Measurements from ENCODE around the gene CHCHD6.

CHCHD6 gene

DNA sequence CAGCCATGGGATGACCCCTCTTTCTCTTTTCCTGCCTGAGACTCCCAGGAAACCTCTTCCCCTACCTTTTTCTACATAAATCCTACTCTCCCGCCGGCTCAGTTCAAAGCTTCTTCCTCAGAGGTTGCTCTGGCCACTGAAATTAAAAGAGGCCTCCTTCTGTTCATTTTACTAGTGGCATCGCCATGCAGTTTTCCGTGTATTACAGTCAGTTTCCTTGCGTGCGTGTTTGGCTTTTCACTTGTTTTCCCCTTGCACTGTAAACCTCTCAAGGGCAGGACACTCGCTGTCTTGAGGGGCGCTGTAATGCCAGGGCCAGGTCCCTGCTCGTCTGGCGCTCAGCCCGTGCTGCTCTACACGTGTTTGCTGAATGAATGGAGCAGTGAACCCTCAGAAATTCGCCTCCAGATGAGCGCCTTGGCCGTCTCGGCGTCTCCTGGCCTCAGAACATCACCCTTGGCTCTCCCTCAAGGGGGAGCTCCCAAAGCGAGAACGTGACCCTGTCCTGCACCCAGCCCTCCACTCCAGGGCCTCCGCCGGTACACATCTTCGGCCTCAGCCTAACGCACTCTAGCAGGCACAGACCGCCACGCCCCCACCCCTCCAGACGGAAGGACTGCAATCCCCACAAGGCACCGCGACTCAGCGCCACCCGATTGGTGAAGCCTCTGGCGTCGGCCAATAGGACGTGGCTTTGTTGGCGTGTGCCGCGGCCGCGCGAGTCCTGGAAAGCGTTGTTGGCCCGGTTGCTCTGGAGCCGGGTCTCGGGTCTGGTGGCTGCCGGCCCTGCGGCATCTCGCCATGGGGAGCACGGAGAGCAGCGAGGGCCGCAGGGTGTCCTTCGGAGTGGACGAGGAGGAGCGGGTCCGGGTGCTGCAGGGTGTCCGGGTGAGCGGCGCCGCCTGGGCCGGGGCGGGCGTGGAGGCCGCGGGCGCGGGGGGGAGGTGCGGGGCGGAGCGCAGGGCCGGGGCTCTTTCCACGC, at the start of gene CHCHD6:
TSS of gene CHCHD6 (plus strand) at position 729 of the 982 bp plus-strand sequence. CDS start at position 802, 73 bp downstream.
- peak; percentile 92 to 94 for DNase-seq (ENCODE audit: low read depth in 1 of 2, low spot score in 1 of 2)

- DNase-seq (ENCODE audit: low read depth in 1 of 2, low spot score in 1 of 2) = peak; percentile 45 to 55
These were observed 49.3 kb upstream of the CHCHD6 start, which contains the start of gene TXNRD3 for GRCh38 chr3:126654571-126655383. TSS of gene TXNRD3 (minus strand) at chr3:126655124.

DNA sequence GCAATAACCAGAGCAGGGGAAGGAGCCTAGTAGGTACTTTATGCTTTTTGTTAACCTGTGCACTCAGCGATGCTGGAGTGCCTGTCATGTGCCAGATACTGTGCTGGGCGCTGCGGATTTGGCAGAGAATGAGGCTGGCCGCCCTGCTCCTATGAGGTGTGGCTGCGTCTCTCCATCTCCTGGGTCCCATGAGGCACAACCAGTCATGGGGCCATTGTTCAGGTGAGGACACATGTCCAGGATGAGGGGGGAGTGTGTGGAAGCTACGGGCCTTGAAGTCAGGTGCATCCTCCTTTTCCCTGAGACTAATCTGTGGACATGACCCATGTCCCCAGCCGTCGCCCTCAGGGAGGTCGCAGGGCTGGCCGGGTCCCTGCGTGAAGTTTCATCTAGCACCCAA, 48.2 kb upstream of the CHCHD6 start:
- no peak for DNase-seq (ENCODE audit: low read depth in 1 of 2, low spot score in 1 of 2)

DNA sequence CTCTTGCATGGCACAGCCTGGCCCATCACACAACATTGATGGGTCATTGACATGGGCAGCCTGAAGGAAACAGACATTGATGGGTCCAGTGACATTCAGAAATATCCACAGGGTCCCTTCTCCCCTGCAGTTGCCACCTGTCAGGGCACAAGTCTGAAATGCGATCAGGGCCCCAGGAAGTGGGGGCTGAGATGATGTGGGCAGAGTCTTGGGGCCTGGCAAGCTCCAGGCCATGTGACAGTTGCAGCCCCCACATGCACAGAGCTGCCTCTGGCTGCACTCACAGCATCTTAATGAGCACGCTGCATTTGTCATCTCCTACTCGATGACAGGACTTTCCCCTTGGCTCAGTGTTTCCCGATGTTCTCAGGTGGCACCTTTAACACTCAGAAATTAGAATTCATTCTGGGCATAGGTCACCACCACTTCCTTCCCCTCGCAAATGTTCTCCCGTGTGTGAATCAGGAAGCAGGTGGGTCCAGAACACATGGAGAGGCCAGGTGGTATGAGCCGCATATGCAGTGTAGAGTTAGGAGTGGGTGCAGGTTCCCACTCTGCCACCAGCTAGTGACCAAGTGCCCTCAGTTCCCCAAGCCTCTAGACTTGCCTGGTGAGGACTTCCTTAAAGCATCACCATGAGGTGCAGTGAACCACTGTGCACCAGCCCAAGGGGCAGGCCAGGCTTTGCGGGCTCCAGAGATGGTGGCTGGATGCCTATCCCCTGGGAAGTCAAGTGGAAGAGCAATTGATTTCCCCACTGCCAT, 47.5 kb upstream of the CHCHD6 start:
- DNase-seq (ENCODE audit: low read depth in 1 of 2, low spot score in 1 of 2) = no peak

GRCh38 chr3:126657901-126658300, 46.1 kb upstream of the CHCHD6 start:
- no peak for DNase-seq (ENCODE audit: low read depth in 1 of 2, low spot score in 1 of 2)

GRCh38 chr3:126658584-126658983, 45.5 kb upstream of the CHCHD6 start:
- DNase-seq (ENCODE audit: low read depth in 1 of 2, low spot score in 1 of 2) = no peak

GRCh38 chr3:126659915-126660886, 43.8 kb upstream of the CHCHD6 start:
- DNase-seq (ENCODE audit: low read depth in 1 of 2, low spot score in 1 of 2) = no peak

DNA sequence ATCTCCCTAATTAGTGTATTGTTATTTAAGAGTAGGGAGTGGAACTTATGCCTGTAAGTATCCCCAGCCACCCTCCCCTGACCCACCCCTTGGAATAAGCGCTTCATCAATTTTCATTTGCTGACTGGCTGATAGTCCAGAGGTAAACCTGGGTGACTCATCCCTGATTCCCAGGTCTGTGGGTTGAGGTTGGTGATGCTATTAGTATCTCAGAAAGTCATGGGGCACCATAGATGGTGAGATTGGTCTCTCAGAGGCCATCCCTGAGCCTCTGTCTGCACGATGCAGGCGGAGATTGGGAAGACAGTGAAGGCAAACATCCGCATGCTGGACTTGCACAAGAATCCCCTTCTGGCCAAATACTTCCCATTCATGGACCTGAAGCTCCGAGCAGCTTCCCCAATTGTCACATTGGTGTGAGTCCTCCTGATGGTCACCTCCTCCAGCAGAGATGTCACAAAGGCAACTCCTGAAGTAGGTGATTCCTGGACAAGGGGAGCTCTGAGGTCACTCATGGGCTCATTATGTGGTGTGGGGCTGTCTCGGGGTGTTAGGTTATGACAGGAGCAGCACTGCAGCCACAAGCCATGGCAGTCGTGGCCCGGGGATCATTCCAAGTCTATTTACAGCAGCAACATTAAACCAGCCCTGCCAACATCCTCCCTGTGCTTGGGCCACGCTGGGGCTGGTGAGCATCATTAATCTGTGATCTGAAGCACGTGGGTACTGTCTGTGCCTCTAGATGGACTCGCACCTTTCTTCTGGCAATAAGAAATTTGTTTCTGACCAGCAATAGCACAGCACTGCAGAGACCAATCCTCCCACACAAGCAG, 42.3 kb upstream of the CHCHD6 start:
- no peak for DNase-seq (ENCODE audit: low read depth in 1 of 2, low spot score in 1 of 2)

- no peak for DNase-seq (ENCODE audit: low read depth in 1 of 2, low spot score in 1 of 2)
These were observed 40.8 kb upstream of the CHCHD6 start for GRCh38 chr3:126663257-126663656.

- DNase-seq (ENCODE audit: low read depth in 1 of 2, low spot score in 1 of 2) = no peak
These were observed 40.3 kb upstream of the CHCHD6 start for GRCh38 chr3:126663750-126664149.

- no peak for DNase-seq (ENCODE audit: low read depth in 1 of 2, low spot score in 1 of 2)
These were observed 39.3 kb upstream of the CHCHD6 start for GRCh38 chr3:126664591-126665214.

GRCh38 chr3:126665221-126665936, 38.7 kb upstream of the CHCHD6 start:
- DNase-seq (ENCODE audit: low read depth in 1 of 2, low spot score in 1 of 2) = no peak

DNA sequence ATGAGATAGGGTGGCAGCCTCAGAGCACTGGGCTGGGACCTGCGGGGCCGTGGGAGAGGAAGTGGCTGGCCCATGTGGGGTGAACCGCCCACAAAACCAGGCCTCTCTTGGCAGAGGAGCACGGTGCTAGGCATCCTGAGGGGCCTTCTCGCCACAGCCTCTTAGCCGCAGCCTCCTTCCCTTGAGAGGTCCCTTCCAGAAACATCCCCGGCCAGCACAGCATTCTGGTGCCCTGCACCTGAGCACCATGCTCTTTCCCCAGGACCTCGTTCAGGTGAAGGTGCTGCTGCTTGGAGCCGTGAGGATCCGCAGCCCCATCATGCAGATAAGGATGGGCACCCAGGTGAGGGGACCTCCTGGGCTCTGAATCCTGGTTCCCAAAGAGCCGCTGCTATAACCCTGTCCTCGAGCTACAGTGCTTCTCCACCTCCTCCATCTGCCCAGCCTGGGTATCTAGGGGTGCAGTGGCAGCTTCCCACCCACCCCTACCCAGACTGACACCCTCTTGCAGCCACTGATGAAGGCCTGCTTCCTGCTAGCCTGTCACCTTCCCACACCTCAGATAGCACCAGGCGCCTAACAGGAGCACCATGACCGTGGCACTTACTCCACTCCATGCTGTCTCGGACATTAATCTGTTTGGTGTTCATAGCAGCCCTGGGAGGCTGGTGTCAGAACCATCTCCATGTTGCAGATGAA, 37.9 kb upstream of the CHCHD6 start:
- DNase-seq (ENCODE audit: low read depth in 1 of 2, low spot score in 1 of 2) = no peak

- no peak for DNase-seq (ENCODE audit: low read depth in 1 of 2, low spot score in 1 of 2)
These were observed 37.1 kb upstream of the CHCHD6 start for GRCh38 chr3:126666658-126667528.

GRCh38 chr3:126667631-126668449, 36.2 kb upstream of the CHCHD6 start:
- no peak for DNase-seq (ENCODE audit: low read depth in 1 of 2, low spot score in 1 of 2)

Data from activated T-helper 1 cell treated with anti-CD3 and anti-CD28 coated beads, Interleukin-2, amount 50 U/mL, for 16 hours (primary cell).